MM.1S (cell line): Measurements from ENCODE around the gene KIF16B.

Source experiments
- EZH2 ChIP-seq: fragments of 300-600 bp; sonication (generic); optimal IDR thresholded peaks from 2 replicates; pipeline ENCODE3; 2017; ENCODE audit warnings: low read depth, mild to moderate bottlenecking, antibody characterized with exemption, low read length, mixed read lengths
- EZH2phosphoT487 ChIP-seq: fragments of 300-600 bp; sonication (generic); IDR thresholded peaks from 2 replicates; pipeline ENCODE4 v1.6.1; 2018; ENCODE audit warnings: antibody characterized with exemption, low read length
- TF ChIP-seq, protein P1 (sequence below): fragments of 300-600 bp; sonication (generic); IDR thresholded peaks from 2 replicates; pipeline ENCODE4 v1.5.1; 2016; ENCODE audit warnings: antibody characterized with exemption, low read length, mixed read lengths

DNA sequence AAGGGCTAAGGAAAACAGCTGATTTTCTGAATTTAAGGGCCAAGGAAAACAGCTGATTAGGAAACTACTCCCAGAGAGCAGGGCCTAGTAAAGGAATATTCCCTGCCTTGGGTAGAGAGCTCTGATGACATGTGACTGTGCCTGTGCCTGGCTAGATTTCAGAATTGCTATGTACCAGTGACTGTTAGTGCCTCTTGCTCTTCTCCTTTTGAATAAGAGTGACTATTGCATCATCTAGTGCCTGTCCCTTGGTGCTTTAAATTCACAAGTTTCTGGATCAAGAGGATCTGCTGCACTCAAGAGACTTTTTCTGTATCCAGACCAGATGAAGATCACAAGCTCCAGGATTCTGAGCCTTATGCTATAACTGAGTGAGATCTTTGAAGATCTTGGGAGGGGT lies 332.9 kb downstream of the KIF16B start:
- no peak for TF ChIP-seq EZH2
- TF ChIP-seq, protein P1, sequence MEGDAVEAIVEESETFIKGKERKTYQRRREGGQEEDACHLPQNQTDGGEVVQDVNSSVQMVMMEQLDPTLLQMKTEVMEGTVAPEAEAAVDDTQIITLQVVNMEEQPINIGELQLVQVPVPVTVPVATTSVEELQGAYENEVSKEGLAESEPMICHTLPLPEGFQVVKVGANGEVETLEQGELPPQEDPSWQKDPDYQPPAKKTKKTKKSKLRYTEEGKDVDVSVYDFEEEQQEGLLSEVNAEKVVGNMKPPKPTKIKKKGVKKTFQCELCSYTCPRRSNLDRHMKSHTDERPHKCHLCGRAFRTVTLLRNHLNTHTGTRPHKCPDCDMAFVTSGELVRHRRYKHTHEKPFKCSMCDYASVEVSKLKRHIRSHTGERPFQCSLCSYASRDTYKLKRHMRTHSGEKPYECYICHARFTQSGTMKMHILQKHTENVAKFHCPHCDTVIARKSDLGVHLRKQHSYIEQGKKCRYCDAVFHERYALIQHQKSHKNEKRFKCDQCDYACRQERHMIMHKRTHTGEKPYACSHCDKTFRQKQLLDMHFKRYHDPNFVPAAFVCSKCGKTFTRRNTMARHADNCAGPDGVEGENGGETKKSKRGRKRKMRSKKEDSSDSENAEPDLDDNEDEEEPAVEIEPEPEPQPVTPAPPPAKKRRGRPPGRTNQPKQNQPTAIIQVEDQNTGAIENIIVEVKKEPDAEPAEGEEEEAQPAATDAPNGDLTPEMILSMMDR = no peak
- TF ChIP-seq EZH2phosphoT487 = no peak
